HG03103 (cell line): ENCODE results near the gene TMEM184C.

Experiments
- ATAC-seq: cut with Tn5 transposase; IDR thresholded peaks from one replicate; pipeline ENCODE4 v1.9.1; 2021; ENCODE audit warnings: low read depth; ENCODE audit not compliant: unreplicated experiment

The TMEM184C gene

GRCh38 chr4:147617173-147617840 lies at the start of gene TMEM184C:
Gene TMEM184C, plus strand, starts transcription at chr4:147617397. Its CDS starts 560 bp downstream, at chr4:147617957.
- peak; percentile 98 for ATAC-seq

GRCh38 chr4:147570616-147571015 lies 46.6 kb upstream of the TMEM184C start:
- no peak for ATAC-seq

- no peak for ATAC-seq
Observed at GRCh38 chr4:147571036-147571770, 46.0 kb upstream of the TMEM184C start.

GRCh38 chr4:147576084-147576483 lies 41.1 kb upstream of the TMEM184C start:
- ATAC-seq = no peak

GRCh38 chr4:147578051-147578476 lies 39.1 kb upstream of the TMEM184C start:
- ATAC-seq = no peak

GRCh38 chr4:147578593-147578992 lies 38.6 kb upstream of the TMEM184C start:
- ATAC-seq = no peak

- no peak for ATAC-seq
Observed at GRCh38 chr4:147580396-147580795, 36.8 kb upstream of the TMEM184C start.

GRCh38 chr4:147581606-147582350 lies 35.4 kb upstream of the TMEM184C start:
- ATAC-seq = no peak

GRCh38 chr4:147582386-147583060 lies 34.7 kb upstream of the TMEM184C start:
- ATAC-seq = no peak

- no peak for ATAC-seq
Observed at GRCh38 chr4:147583876-147584275, 33.3 kb upstream of the TMEM184C start.

- no peak for ATAC-seq
Observed at GRCh38 chr4:147586032-147586431, 31.2 kb upstream of the TMEM184C start.

GRCh38 chr4:147586637-147587036 lies 30.6 kb upstream of the TMEM184C start:
- ATAC-seq = peak; percentile 84

GRCh38 chr4:147587041-147587440 lies 30.2 kb upstream of the TMEM184C start:
- ATAC-seq = no peak

GRCh38 chr4:147589586-147589985 lies 27.6 kb upstream of the TMEM184C start:
- ATAC-seq = no peak

GRCh38 chr4:147590249-147590920 lies 26.8 kb upstream of the TMEM184C start:
- no peak for ATAC-seq

GRCh38 chr4:147591106-147591505 lies 26.1 kb upstream of the TMEM184C start:
- no peak for ATAC-seq

GRCh38 chr4:147594107-147594506 lies 23.1 kb upstream of the TMEM184C start:
- no peak for ATAC-seq

- no peak for ATAC-seq
Observed at GRCh38 chr4:147594578-147594977, 22.6 kb upstream of the TMEM184C start.

- no peak for ATAC-seq
Observed at GRCh38 chr4:147596377-147596776, 20.8 kb upstream of the TMEM184C start.

GRCh38 chr4:147596981-147597380 lies 20.2 kb upstream of the TMEM184C start:
- ATAC-seq = no peak
